HEK293T (cell line): ENCODE data around the gene FAM163B.

Source experiments
- BHLHE40 ChIP-seq: fragments of 450-650 bp; IDR thresholded peaks from 2 replicates; pipeline ENCODE4 v1.6.1; 2016; ENCODE audit warnings: mild to moderate bottlenecking, moderate library complexity, borderline replicate concordance
- CTBP1 ChIP-seq: fragments of 450-650 bp; IDR thresholded peaks from 2 replicates; pipeline ENCODE4 v1.6.1; 2016; ENCODE audit warnings: borderline replicate concordance
- SP1 ChIP-seq: fragments of 450-650 bp; IDR thresholded peaks from 2 replicates; pipeline ENCODE4 v1.6.1; 2017
- SUZ12 ChIP-seq: fragments of 450-650 bp; IDR thresholded peaks from 2 replicates; pipeline ENCODE4 v1.6.1; 2016; ENCODE audit warnings: mild to moderate bottlenecking

DNA sequence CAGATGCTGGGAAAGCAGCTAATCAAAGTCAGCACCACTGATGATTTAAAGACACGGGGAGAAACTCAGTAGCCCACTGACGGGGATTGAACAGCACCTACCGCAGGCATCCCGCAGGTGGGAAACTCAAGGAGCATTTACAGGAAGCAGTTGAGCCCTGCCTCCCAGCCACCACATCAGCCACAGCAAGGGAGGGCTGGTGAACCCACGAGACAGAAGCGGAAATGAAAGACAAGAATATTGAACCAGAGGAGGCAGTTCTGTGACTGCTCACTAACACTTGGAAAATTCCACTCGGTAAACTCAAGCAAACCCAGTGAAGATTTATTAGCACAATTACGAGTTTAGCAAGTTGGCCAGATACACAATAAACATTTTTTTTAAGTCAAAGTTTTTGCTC lies 10.6 kb upstream of the FAM163B start:
- no peak for TF ChIP-seq BHLHE40
- no peak for TF ChIP-seq CTBP1
- no peak for TF ChIP-seq SP1
- no peak for TF ChIP-seq SUZ12
